K562 (cell line): ENCODE measurements around the gene ASMTL. TPM values are rescaled to one million over a fixed set of nuclear protein-coding genes. Genes with fewer than 3 reads are reported as not detected.

Source experiments
- ATAC-seq: fragments of 200-7000 bp; cut with Tn5 transposase; 3 replicates; pipeline ENCODE4 v1.9.1; 2020; ENCODE audit warnings: moderate library complexity
- BruUV-seq: library from RNA; stranded (reverse); fragments of 400-500 nt; replicated peaks from 2 replicates; lab custom pipeline; 2021; lab: Mats Ljungman, UMichigan
- CTCF ChIA-PET: fragments of 300-600 bp; formaldehyde crosslinking; extraction: SDS; loops from one replicate; lab custom pipeline; 2021; ENCODE audit warnings: low intra/inter-chr PET ratio; lab: Yijun Ruan, JAX
- POLR2A ChIA-PET: fragments of 300-600, 350-650 bp; sonication (Branson Sonifier 250); formaldehyde crosslinking; extraction: SDS; loops from one replicate; lab custom pipeline; 2021; ENCODE audit warnings: antibody characterized with exemption, inconsistent platforms; lab: Yijun Ruan, JAX
- DNase-seq, 4 experiments: peaks; one replicate each; pipeline versions ENCODE4 v3.0.0 to v3.0.0-alpha.2; 2011 to 2018; ENCODE audit warnings: low spot score in 3 of 4, mixed read lengths in 3 of 4; ENCODE audit errors: extremely low read depth in 1 of 4
- FAIRE-seq: peaks from 2 replicates; lab custom pipeline; 2011; peaks lifted over from hg19 to GRCh38; lab: Jason Lieb, UNC
- H2AFZ ChIP-seq: 2 replicates; pipeline ENCODE4 v1.6.0; 2011; ENCODE audit warnings: low read depth, low read length, control low read depth, inconsistent platforms
- H3K27ac ChIP-seq: fragments of 200-600 bp; 3 replicates; pipeline ENCODE4 v1.8.0; 2011; ENCODE audit warnings: low read depth, mild to moderate bottlenecking, control low read depth, inconsistent platforms, low read length, moderate library complexity, mixed read lengths; ENCODE audit errors: extremely low read depth
- H3K27me3 ChIP-seq, 2 experiments: fragments of 300-600 bp in 1 of 2; 2 replicates in 1 of 2; 3 replicates in 1 of 2; pipeline versions ENCODE4 v1.6.0 to v1.8.0; 2011; ENCODE audit warnings: inconsistent platforms in 2 of 2, low read length in 2 of 2, mild to moderate bottlenecking in 1 of 2, mixed read lengths in 1 of 2, moderate library complexity in 1 of 2; ENCODE audit not compliant: control insufficient read depth in 2 of 2, insufficient read depth in 2 of 2
- H3K36me3 ChIP-seq: fragments of 300-600 bp; 3 replicates; pipeline ENCODE4 v1.8.0; 2011; ENCODE audit warnings: mild to moderate bottlenecking, low read length, inconsistent platforms; ENCODE audit not compliant: control insufficient read depth, insufficient read depth
- H3K4me1 ChIP-seq, 2 experiments: fragments of 200-600 bp in 1 of 2; replicated peaks in 1 of 2; 2 replicates in 1 of 2; 3 replicates in 1 of 2; pipeline versions ENCODE4 v1.5.1 to v1.8.0; 2011; ENCODE audit warnings: inconsistent platforms in 2 of 2, low read length in 2 of 2, mild to moderate bottlenecking in 1 of 2, mixed read lengths in 1 of 2, moderate library complexity in 1 of 2; ENCODE audit not compliant: control insufficient read depth in 2 of 2, insufficient read depth in 2 of 2
- H3K4me2 ChIP-seq: 2 replicates; pipeline ENCODE4 v1.6.1; 2011; ENCODE audit warnings: low read length, control low read depth, inconsistent platforms, mixed read lengths; ENCODE audit not compliant: insufficient read depth
- H3K4me3 ChIP-seq: fragments of 200-600 bp; sonication (generic), shearing (Covaris generic); 2 replicates; pipeline ENCODE4 v1.5.1; 2016; ENCODE audit warnings: control low read depth, inconsistent platforms
- H3K79me2 ChIP-seq: fragments of 200-600 bp; 3 replicates; pipeline ENCODE4 v1.8.0; 2011; ENCODE audit warnings: low read length, inconsistent platforms; ENCODE audit not compliant: control insufficient read depth, insufficient read depth
- H3K9ac ChIP-seq, 2 experiments: 2 replicates each; pipeline versions ENCODE4 v1.6.0 to v1.6.1; 2011; ENCODE audit warnings: low read depth in 2 of 2, low read length in 2 of 2, control low read depth in 1 of 2, inconsistent platforms in 1 of 2, mild to moderate bottlenecking in 1 of 2, mixed read lengths in 1 of 2; ENCODE audit not compliant: insufficient read depth in 1 of 2
- H3K9me1 ChIP-seq: one replicate; pipeline ENCODE4 v1.6.0; 2011; ENCODE audit warnings: inconsistent platforms, mild to moderate bottlenecking, low read length, moderate library complexity; ENCODE audit not compliant: control insufficient read depth, insufficient read depth
- H3K9me3 ChIP-seq: replicated peaks from 2 replicates; pipeline ENCODE4 v1.5.1; 2011; ENCODE audit warnings: low read depth, low read length, inconsistent platforms; ENCODE audit not compliant: control insufficient read depth, insufficient read depth
- H4K20me1 ChIP-seq: replicated peaks from 2 replicates; pipeline ENCODE4 v1.6.1; 2011; ENCODE audit warnings: low read length, inconsistent platforms, mixed read lengths; ENCODE audit not compliant: control insufficient read depth, insufficient read depth
- IRF1 ChIP-seq: sonication (generic); formaldehyde crosslinking; IDR thresholded peaks from 2 replicates; pipeline ENCODE4 v1.8.0; 2022; ENCODE audit warnings: missing genetic modification reagents, mild to moderate bottlenecking, borderline replicate concordance
- NR3C1 ChIP-seq: sonication (generic); formaldehyde crosslinking; IDR thresholded peaks from 2 replicates; pipeline ENCODE4 v1.8.1; 2022; ENCODE audit warnings: missing genetic modification reagents
- PTBP1 ChIP-seq: fragments of 200-400 bp; formaldehyde crosslinking; IDR thresholded peaks from 2 replicates; pipeline ENCODE4 v1.6.1; 2017; ENCODE audit warnings: low read depth, low read length
- RAD51 ChIP-seq: fragments of 450-650 bp; IDR thresholded peaks from 2 replicates; pipeline ENCODE4 v1.7.1; 2016; ENCODE audit warnings: low read depth, mild to moderate bottlenecking, borderline replicate concordance
- SIX5 ChIP-seq, 2 experiments: IDR thresholded peaks; 2 replicates each; pipeline ENCODE4 v1.6.1; 2011; ENCODE audit warnings: low read length in 2 of 2, borderline replicate concordance in 1 of 2, low read depth in 1 of 2, mild to moderate bottlenecking in 1 of 2, moderate library complexity in 1 of 2; ENCODE audit not compliant: insufficient read depth in 1 of 2
- USF2 ChIP-seq: sonication (generic); formaldehyde crosslinking; IDR thresholded peaks from 2 replicates; pipeline ENCODE4 v1.5.0; 2020; ENCODE audit warnings: missing genetic modification reagents
- ZNF77 ChIP-seq: fragments of 250-450 bp; sonication (Bioruptor Pico); IDR thresholded peaks from 2 replicates; pipeline ENCODE4 v1.5.0; 2020
- WGBS: fragments of 100-300 bp; shearing (Covaris generic); methylation state at CpG from one replicate; pipeline ENCODE4 v1.1.6; 2016; ENCODE audit warnings: low coverage, mixed read lengths; ENCODE audit not compliant: insufficient coverage; ENCODE audit errors: missing lambda C conversion rate; 5-methylcytosine and 5-hydroxymethylcytosine counted together
- in situ Hi-C: fragments of 300-500 bp; cut with MboI; formaldehyde crosslinking; loops from 4 replicates; pipeline ENCODE4 v1.15.0; 2018; ENCODE audit warnings: inconsistent platforms, mixed read lengths
- intact Hi-C: fragments of 100-400 bp; cut with micrococcal nuclease; formaldehyde crosslinking; loops from 2 replicates; pipeline ENCODE4 v1.14.2; 2022
- polyA plus RNA-seq, 8 experiments: library from polyadenylated mRNA; depleted of rRNA in 4 of 8; stranded (reverse) in 5 of 8; unstranded in 3 of 8; fragments of >200 nt; fragmentation: Nextera tagmentation in 2 of 8; fragmentation: Illumina TruSeq in 1 of 8; extraction: Ambion mirVana in 2 of 8; extraction: Trizol in 1 of 8; gene quantifications; 2 replicates each; pipeline versions ENCODE4 v1.2.1 to v1.2.3, GENCODE V29; 2011 to 2014; ENCODE audit warnings: inconsistent platforms in 1 of 8, missing spikeins in 1 of 8
- total RNA-seq, 7 experiments: library from RNA; depleted of rRNA in 6 of 7; stranded (reverse); fragments of >200 nt in 6 of 7; fragmentation: Illumina TruSeq in 2 of 7; extraction: Trizol in 2 of 7; gene quantifications; 2 replicates each; pipeline versions ENCODE4 v1.2.1 to v1.2.3, GENCODE V29; 2011 to 2021; ENCODE audit warnings: low replicate concordance in 1 of 7

The ASMTL gene
- total and polyA plus RNA-seq, 9 of the 15 experiments (the other 6 are each of a cell fraction or from before 2014, with no cell fraction given): 0.56 to 20.6 (median 7.6) TPM

- no peak for ATAC-seq
- Histone ChIP-seq H3K36me3 (no peaks in the 10 kb centered on the region), H3K79me2 (no peaks in the 10 kb centered on the region), H3K9ac (no peak overlapping the region), H3K27me3 (no peaks in the 10 kb centered on the region), H3K4me1 (no peaks in the 10 kb centered on the region), H3K27ac (no peak overlapping the region), H3K4me2 (no peak overlapping the region), H4K20me1 (no peaks in the 10 kb centered on the region), H3K9me3 (no peaks in the 10 kb centered on the region), H3K9me1 (no peaks in the 10 kb centered on the region), H2AFZ (no peak overlapping the region), H3K4me3 (no peak overlapping the region)
- TF ChIP-seq IRF1 (CRISPR knock-in tag) (no peak), PTBP1 (no peak), SIX5 (IDR thresholded peaks at IDR 0.05; ENCODE audit: borderline replicate concordance in 1 of 2, insufficient read depth in 1 of 2, low read depth in 1 of 2, low read length in 2 of 2) (no peak), RAD51 (no peak), USF2 (CRISPR knock-in tag) (no peak), ZNF77 (CRISPR knock-in tag) (no peak), NR3C1 (CRISPR knock-in tag) (no peak)
- ChIA-PET POLR2A (no interaction called here), CTCF (no interaction called here)
- intact Hi-C loops (no loop called here), in situ Hi-C loops (no loop called here)
- FAIRE-seq: no peak
- WGBS: no CpG with 5 or more reads among the region's 2 CpGs
- no peak for DNase-seq
- no TSS peak for BruUV-seq
Measured at GRCh38 chrX:1360171-1360570, 92.5 kb downstream of the ASMTL start.
